PC-9 (cell line): ENCODE results near the gene DOK3. TPM values are rescaled to one million over a fixed set of nuclear protein-coding genes. Genes with fewer than 3 reads are reported as not detected.

Experiments used
- BruUV-seq: library from RNA; stranded (reverse); fragments of 400-500 nt; replicated peaks from 2 replicates; lab custom pipeline; 2021; lab: Mats Ljungman, UMichigan
- CTCF ChIA-PET: fragments of 300-600 bp; sonication (Branson Sonifier 250); formaldehyde crosslinking; loops from one replicate; lab custom pipeline; 2022; ENCODE audit warnings: antibody characterized with exemption; lab: Charles Lee
- POLR2A ChIA-PET: fragments of 300-600 bp; sonication (Branson Sonifier 250); formaldehyde crosslinking; loops from one replicate; lab custom pipeline; 2022; ENCODE audit warnings: antibody characterized with exemption; ENCODE audit not compliant: unreplicated experiment; lab: Charles Lee
- DNase-seq, 2 experiments: peaks; one replicate each; pipeline versions ENCODE4 v3.0.0 to v3.0.0-alpha.2; 2015 to 2022; ENCODE audit warnings: mixed read lengths in 1 of 2
- H2AFZ ChIP-seq: fragments of 200-600 bp; sonication (generic); 2 replicates; pipeline ENCODE4 v1.8.1; 2017; ENCODE audit warnings: antibody characterized with exemption
- H3F3A ChIP-seq: fragments of 200-600 bp; sonication (generic); 2 replicates; pipeline ENCODE4 v1.8.1; 2017; ENCODE audit warnings: antibody characterized with exemption, mild to moderate bottlenecking, low read depth; ENCODE audit not compliant: insufficient read depth
- H3K27ac ChIP-seq: fragments of 200-600 bp; sonication (generic); 2 replicates; pipeline ENCODE4 v1.6.1; 2016; ENCODE audit warnings: mixed run types
- H3K27me3 ChIP-seq: fragments of 200-600 bp; sonication (generic); 2 replicates; pipeline ENCODE4 v1.6.1; 2016; ENCODE audit warnings: low read depth, mixed run types; ENCODE audit not compliant: insufficient read depth
- H3K36me3 ChIP-seq: fragments of 200-600 bp; sonication (generic); 2 replicates; pipeline ENCODE4 v1.6.1; 2016; ENCODE audit warnings: low read depth, mixed run types
- H3K4me1 ChIP-seq: fragments of 200-600 bp; sonication (generic); replicated peaks from 2 replicates; pipeline ENCODE4 v1.6.1; 2016; ENCODE audit warnings: mixed run types; ENCODE audit not compliant: insufficient read depth
- H3K4me2 ChIP-seq: fragments of 200-600 bp; sonication (generic); 2 replicates; pipeline ENCODE4 v1.6.1; 2017; ENCODE audit warnings: mixed run types
- H3K4me3 ChIP-seq: fragments of 200-600 bp; sonication (generic); 2 replicates; pipeline ENCODE4 v1.6.1; 2016; ENCODE audit warnings: mixed run types
- H3K79me2 ChIP-seq: fragments of 200-600 bp; sonication (generic); 2 replicates; pipeline ENCODE4 v1.6.1; 2017; ENCODE audit warnings: low read depth, mixed run types
- H3K9me2 ChIP-seq: fragments of 200-600 bp; sonication (generic); 2 replicates; pipeline ENCODE4 v1.8.1; 2017; ENCODE audit warnings: mild to moderate bottlenecking; ENCODE audit not compliant: insufficient read depth
- H3K9me3 ChIP-seq: fragments of 200-600 bp; sonication (generic); 2 replicates; pipeline ENCODE4 v1.8.1; 2016; ENCODE audit warnings: low read depth; ENCODE audit not compliant: insufficient read depth
- H4K20me1 ChIP-seq: fragments of 200-600 bp; sonication (generic); 2 replicates; pipeline ENCODE4 v1.8.1; 2017; ENCODE audit not compliant: insufficient read depth
- CTCF ChIP-seq: fragments of 200-600 bp; sonication (generic); conservative IDR thresholded peaks from 2 replicates; pipeline ENCODE4 v1.6.1; 2017; ENCODE audit warnings: mixed run types, antibody characterized with exemption, mild to moderate bottlenecking, moderate library complexity
- EZH2 ChIP-seq: fragments of 200-600 bp; sonication (generic); IDR thresholded peaks from 2 replicates; pipeline ENCODE4 v1.8.0; 2017; ENCODE audit warnings: antibody characterized with exemption, low read depth
- intact Hi-C: fragments of 100-400 bp; cut with micrococcal nuclease; formaldehyde crosslinking; loops from one replicate; pipeline ENCODE4 v1.10.0; 2022; ENCODE audit not compliant: unreplicated experiment
- total RNA-seq: library from RNA; stranded (reverse); gene quantifications from 2 replicates; pipeline ENCODE4 v1.2.3, GENCODE V29; 2021

The DOK3 gene
- total RNA-seq, 1 experiment from 2014 or later, result 12.2 TPM

GRCh38 chr5:177469750-177470525 is 39.7 kb downstream of the DOK3 start:
- Histone ChIP-seq H3K9me3 (no peaks in the 10 kb centered on the region), H3K27me3 (no peaks in the 10 kb centered on the region), H3K27ac (no peak overlapping the region), H3K4me2 (no peak overlapping the region), H4K20me1 (peaks cover 24% of the 10 kb centered on the region), H3K9me2 (no peaks in the 10 kb centered on the region), H2AFZ (no peak overlapping the region), H3K79me2 (peaks cover 21% of the 10 kb centered on the region; the same call in 1 of the 2 replicates), H3F3A (peaks cover 27% of the 10 kb centered on the region), H3K36me3 (peaks cover 4% of the 10 kb centered on the region; the same call in 1 of the 2 replicates), H3K4me1 (peaks cover 22% of the 10 kb centered on the region), H3K4me3 (no peak overlapping the region)
- ChIA-PET CTCF (no interaction called here), POLR2A (interaction anchor here (0.6 kb wide), 1 partner anchor 355 kb away, joined by 10 read pairs; no protein-coding TSS in a partner anchor)
- intact Hi-C loops, result loop anchor here (2.0 kb wide), 2 partner anchors 13 to 27 kb away; partner anchors contain the start of gene PDLIM7
- TF ChIP-seq CTCF (no peak), EZH2 (no peak)
- BruUV-seq, result no TSS peak
- no peak for DNase-seq

GRCh38 chr5:177468685-177469628 is 40.7 kb downstream of the DOK3 start:
- Histone ChIP-seq H3K4me1 (peaks cover 22% of the 10 kb centered on the region), H3K4me3 (no peak overlapping the region), H3K79me2 (peaks cover 21% of the 10 kb centered on the region; the same call in 1 of the 2 replicates), H3K9me3 (no peaks in the 10 kb centered on the region), H3F3A (peaks cover 17% of the 10 kb centered on the region), H2AFZ (no peak overlapping the region), H3K27ac (no peak overlapping the region), H3K4me2 (no peak overlapping the region), H3K36me3 (peaks cover 4% of the 10 kb centered on the region; the same call in 1 of the 2 replicates), H4K20me1 (peaks cover 24% of the 10 kb centered on the region), H3K27me3 (no peaks in the 10 kb centered on the region), H3K9me2 (no peaks in the 10 kb centered on the region)
- TF ChIP-seq CTCF (no peak), EZH2 (no peak)
- BruUV-seq, result no TSS peak
- DNase-seq, result peak; percentile 67 to 73
- intact Hi-C loops, result loop anchor here (2.0 kb wide), 1 partner anchor 28 kb away; the partner anchor contains the start of gene PDLIM7
- ChIA-PET CTCF (interaction anchor here (0.6 to 1.0 kb wide), 2 partner anchors 11 to 98 kb away, joined by 3 to 9 read pairs; no protein-coding TSS in a partner anchor), POLR2A (interaction anchor here (0.6 kb wide), 1 partner anchor 354 kb away, joined by 10 read pairs; no protein-coding TSS in a partner anchor)

GRCh38 chr5:177468329-177468684 is 41.3 kb downstream of the DOK3 start:
- Histone ChIP-seq H3K36me3 (peaks cover 4% of the 10 kb centered on the region; the same call in 1 of the 2 replicates), H3K9me3 (no peaks in the 10 kb centered on the region), H4K20me1 (peaks cover 24% of the 10 kb centered on the region), H3F3A (peaks cover 20% of the 10 kb centered on the region), H3K9me2 (no peaks in the 10 kb centered on the region), H3K4me3 (no peak overlapping the region), H3K4me2 (no peak overlapping the region), H3K4me1 (peaks cover 22% of the 10 kb centered on the region), H3K79me2 (peaks cover 21% of the 10 kb centered on the region; the same call in 1 of the 2 replicates), H3K27ac (no peak overlapping the region), H2AFZ (no peak overlapping the region), H3K27me3 (no peaks in the 10 kb centered on the region)
- intact Hi-C loops, result loop anchor here (2.0 kb wide), 1 partner anchor 28 kb away; the partner anchor contains the start of gene PDLIM7
- no TSS peak for BruUV-seq
- DNase-seq, result peak in 1 of 2 experiments; percentile 70
- CTCF ChIA-PET, result no interaction called here
- POLR2A ChIA-PET, result no interaction called here
- TF ChIP-seq EZH2 (no peak), CTCF (no peak)
